GM19035 (cell line): ENCODE data around the gene HS3ST1.
"Not testable (repeated sequence)": the region's sequence is repeated elsewhere in the genome, so short reads cannot be mapped to it uniquely, and the experiment has no call there.

ENCODE experiments used
- ATAC-seq: cut with Tn5 transposase; IDR thresholded peaks from one replicate; pipeline ENCODE4 v1.9.1; 2021; ENCODE audit not compliant: unreplicated experiment

HS3ST1 gene

DNA sequence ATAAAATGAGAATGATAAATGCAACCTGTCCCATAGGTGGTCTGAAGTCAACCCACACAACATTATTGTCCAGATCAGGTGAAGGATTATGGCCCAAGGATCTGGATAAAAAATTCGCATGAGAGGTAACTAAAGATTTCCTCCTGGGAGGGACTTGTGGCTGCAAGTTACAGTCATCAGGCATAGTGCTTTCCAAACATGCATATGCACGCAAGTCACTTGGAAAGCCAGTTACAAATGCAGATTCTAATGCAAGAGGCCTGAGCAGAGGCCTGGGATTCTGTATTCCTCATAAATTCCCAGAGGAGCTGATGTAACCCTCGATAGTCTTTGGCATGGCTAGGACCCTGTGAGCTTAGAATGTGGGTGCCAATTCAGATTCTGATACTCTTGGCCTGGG, 21.1 kb downstream of the HS3ST1 start:
- ATAC-seq = no peak

DNA sequence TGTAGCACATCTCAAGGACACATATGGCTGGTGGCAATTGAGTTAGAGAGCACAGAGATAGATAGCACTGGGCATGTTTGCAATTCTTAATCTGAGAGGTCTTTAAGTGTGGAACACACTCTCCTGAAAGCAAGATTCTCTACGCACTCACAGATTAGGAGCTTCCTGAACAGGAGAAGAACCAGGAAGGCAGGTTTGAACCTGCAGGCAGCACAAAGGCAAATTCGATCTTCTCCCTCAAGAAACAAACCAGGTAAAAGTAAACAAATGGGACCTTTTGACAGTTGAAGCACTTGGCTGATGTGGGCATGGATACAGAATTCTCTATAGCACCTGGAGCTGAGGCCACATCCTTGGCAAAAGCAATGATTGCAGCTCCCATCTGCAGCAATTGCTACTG, 24.3 kb downstream of the HS3ST1 start:
- no peak for ATAC-seq

DNA sequence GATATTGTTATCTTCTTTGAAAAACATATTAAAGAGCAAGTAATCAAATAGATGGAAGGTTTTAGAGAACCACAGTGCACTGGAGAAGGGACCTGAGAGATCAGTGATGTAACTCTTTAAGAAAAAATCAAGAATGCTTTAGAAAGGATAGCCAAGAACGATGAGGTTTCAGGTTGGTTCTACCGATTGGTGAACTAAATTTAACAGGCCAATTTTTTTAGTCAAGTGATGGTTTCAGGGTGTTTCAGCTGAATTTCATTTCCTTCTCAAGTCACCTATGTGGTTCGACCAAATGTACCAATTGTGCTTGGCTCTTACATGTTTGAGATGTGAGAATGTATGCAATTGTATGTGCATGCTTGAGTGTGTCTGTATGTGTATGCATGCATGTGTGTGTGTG, 26.5 kb downstream of the HS3ST1 start:
- peak; percentile 44 for ATAC-seq

DNA sequence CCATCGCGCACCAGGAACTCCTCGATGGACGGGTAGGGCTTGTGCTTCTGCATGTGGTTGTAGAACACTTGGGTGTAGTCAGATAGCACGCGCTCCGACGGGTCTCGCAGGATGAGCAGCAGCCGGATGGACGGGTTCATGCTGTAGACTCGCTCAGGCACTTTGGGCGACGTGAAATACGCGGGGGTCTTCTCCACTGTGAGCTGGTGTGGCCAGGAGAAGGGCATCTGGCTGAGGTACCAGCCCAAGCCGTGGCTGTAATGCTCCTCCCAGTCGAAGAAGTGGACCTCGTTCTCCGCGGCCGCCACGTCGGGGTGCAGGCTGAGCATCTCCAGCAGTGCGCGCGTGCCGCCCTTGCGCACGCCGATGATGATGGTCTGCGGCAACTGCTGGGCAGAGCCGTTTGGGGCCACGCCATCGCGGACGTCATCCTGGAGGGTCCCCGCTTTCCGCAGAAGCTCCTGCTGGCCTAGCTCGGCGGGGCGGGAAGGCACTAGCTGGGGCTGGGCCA, 29.2 kb downstream of the HS3ST1 start:
- no peak for ATAC-seq

DNA sequence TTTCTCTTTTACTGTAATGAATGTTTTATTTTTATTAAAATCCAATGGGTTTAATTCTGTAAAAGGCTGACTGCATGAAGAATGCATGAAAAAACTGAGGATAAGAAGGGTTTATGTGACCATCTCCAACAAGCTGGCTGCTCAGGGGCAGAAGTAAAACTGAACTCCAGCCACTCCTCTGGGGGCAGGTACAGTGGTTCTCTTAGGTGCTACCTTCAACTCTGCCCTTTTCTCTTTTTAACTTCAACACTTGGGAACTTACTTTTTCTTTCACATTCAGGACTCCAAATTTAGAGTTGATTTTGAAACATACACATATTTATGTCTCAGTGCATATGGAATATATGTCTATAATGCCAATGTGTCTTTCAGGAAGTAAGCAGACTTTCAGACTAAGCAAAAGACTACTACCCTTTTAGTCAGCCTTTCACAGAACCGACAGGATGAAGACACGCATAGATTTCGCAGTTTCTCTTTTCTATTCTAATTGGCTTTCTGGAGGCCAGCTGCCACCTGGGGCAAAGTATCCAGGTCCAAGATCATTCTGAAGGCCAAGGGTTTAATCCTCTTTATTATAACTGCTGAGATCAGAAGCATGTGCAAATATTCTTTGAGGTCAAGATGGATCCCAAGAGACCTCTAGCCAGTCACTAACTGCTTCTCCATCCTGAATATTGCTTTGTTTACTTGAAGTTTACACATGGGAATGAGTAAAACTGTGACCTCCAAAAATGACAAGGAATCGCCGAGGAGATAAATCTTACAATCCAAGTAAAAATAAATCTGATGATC, 30.7 kb downstream of the HS3ST1 start:
- peak; percentile 70 for ATAC-seq

DNA sequence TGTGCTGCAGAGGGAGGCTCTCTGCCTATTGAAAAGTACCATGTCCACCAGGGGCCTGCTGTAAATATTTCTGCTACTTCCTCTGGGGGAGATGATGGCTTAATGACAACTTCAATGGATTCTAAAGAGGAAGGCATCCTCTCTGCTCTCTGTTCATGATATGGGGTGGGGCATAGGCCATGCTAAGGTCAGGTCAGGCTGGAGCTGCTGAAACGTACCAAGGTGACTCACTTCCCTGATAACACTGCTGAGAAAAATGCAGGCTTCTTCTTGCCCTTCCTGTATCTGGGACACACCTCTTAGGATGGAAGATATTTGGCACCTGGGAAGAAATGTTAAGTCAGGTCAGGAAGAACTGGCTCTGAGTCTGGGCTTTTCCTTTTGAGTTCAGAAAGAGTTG, 31.5 kb downstream of the HS3ST1 start:
- ATAC-seq = no peak

DNA sequence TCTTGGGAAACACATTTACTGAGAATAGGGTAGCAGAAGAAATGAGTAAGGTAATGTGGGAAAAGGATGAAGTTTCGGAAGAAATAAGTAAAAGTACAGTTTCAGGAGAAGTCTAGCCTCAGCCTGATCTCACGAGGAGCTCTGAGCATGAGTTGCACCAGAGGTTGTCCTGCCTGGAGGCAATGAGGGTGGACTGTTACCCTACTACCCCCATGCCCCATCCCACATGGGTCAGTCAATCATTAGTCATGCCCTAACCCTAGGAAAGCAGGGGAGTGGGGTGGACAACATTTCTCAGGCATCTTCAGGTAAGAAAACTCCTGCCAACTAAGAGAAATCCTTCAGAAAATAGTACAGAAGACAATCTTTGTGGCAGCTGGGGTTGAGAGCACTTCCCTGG, 35.1 kb downstream of the HS3ST1 start:
- no peak for ATAC-seq

DNA sequence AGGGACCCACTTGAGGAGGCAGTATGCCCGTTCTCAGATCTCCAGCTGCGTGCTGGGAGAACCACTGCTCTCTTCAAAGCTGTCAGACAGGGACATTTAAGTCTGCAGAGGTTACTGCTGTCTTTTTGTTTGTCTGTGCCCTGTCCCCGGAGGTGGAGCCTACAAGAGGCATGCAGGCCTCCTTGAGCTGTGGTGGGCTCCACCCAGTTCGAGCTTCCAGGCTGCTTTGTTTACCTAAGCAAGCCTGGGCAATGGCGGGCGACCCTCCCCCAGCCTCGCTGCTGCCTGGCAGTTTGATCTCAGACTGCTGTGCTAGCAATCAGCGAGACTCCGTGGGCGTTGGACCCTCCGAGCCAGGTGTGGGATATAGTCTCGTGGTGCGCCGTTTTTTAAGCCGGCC, 44.6 kb downstream of the HS3ST1 start:
- ATAC-seq = not testable (repeated sequence)

DNA sequence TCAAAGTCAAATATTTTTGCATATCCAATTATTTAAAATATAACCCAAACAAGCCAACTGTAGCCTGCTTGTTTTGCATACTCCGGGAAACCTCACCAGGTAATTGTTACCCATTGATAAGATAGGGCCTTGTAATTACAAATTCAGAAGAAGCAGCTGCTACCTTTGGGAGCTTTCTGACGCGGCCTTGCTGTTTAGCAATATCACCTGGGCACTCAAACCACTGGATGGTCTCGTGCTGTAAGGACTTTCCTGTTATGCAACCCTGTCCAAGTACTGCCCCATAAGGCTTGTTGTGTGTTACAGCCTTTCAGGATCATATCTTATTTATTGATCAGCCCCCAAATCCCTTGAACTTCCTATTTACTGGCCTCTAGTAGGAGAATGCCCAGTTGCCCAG, 52.1 kb downstream of the HS3ST1 start:
- no peak for ATAC-seq

DNA sequence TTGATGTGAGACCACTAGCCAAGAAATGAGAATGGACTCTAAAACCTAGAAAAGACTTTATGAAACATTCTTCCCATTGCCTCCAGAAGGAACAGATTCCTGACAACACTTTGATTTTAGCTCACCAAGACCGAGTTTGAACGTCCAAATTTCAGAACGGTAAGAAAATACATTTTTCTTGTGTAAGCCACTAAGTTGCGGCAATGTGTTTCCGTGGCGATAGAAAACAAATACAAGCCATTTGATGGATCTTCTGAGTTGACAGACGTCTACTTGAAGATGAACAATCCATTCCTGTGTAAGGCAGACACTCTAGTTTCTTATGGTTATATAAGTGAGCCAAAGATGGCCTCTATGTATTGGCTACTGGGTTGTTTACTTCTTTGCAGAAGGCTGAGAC, 52.5 kb downstream of the HS3ST1 start:
- no peak for ATAC-seq

DNA sequence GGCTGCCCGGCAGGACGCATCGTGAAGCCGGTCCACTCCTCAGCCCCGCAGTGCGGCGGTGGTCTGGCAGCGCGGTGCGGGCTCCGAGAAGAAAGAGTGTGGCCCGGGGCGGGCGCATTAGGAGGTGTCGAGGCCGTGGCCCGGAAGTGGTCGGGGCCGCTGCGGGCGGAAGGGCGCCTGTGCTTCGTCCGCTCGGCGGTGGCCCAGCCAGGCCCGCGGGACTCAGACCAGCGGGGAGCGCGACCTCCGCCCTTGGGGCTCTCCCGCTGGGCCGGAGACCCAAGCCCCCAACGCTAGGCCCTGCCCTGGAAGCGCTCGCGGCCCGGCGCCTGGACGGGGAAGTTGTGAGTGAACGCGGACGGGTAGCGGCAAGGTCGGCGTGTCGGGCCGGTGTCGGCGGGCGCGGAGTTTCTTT, 60.0 kb downstream of the HS3ST1 start:
- ATAC-seq = no peak

DNA sequence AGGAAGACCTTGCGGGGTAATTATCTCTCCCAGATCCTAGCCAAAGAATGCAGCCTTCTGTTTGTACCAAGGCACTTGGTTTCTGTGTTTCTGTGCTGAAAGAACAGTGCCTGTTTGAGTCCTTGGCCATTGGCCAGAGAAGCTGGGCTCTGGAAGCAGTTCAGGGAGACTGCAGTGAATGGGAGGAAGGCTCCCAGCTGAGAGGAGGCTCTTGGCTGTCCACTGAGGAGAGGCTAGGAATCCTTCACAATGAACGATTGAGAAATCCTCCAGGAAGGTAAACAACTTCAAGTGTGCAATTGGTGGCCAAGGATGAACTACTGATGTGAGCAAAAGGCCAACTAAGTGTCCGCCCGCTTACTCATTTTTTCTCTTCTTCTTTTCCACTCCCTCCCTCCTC, 61.3 kb downstream of the HS3ST1 start:
- ATAC-seq = no peak

DNA sequence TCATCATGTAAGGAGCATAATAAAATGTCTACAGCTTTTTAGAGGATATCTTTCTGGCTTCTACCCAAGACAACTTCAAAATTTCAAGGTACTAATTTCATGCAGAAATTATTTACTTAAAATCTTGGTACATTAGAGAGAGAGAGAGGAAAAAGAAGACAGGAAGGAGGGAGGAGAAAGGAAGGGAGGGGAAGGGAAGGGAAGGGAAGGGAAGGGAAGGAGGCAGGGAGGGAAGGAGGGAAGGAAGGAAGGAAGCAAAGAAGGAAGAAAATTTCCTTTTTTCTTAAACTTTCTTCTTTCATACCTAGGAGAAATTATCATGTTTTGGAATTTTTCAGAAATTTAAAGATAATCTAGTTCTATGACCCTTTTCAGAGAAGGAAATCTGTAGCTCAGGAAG, 61.8 kb downstream of the HS3ST1 start:
- no peak for ATAC-seq

DNA sequence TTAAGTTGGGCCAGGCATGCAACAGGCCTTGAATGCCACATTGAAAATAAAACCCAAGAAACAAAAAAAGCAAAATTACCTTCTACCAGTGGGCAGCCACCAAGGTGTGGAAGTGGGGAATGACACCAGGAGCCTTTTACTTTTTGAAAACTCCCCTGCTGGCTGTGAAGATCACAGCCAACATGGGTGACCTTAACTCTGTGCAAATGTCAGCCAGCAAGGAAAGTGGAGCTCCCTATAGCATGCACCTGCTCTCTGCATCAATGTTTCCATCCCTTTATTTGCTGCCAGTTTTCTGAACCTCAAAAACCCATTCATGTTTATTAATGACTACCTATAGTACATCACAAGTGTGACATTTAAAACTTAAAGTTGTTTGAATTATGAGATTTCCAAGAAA, 63.7 kb downstream of the HS3ST1 start:
- ATAC-seq = no peak

DNA sequence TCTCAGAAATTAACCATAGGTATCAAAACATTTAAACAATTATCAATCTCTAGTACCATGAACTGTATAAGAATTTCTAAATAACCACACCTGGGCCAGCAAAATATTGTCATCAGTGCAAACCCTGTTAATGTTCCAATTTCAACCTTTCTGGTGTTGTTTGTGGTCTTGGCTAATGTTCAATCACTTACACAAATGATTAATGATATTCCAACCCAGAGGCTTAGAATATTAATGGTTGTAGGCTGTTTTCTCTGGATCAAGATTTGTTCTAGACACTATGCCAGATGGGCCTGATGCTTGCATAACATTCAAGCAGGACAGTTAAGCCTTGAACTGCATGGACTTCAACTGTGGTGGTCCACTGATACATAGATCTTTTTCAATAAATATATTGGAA, 69.1 kb downstream of the HS3ST1 start:
- no peak for ATAC-seq

DNA sequence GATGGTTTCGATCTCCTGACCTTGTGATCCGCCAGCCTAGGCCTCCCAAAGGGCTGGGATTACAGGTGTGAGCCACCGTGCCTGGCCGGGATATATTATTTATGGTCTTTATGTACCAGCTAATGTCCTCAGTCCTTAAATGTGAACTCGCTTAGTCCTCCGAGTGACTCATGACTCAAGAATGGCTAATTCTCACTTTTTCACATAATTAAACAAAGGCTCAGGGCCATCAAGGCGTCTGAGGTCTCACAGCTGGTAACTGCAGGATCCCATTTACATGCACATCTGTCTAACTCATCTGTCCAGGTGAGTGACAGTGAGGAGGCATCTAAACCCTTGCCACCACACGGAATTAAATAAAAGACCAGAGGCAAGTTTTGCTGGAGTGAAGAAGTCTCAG, 73.5 kb downstream of the HS3ST1 start:
- no peak for ATAC-seq

DNA sequence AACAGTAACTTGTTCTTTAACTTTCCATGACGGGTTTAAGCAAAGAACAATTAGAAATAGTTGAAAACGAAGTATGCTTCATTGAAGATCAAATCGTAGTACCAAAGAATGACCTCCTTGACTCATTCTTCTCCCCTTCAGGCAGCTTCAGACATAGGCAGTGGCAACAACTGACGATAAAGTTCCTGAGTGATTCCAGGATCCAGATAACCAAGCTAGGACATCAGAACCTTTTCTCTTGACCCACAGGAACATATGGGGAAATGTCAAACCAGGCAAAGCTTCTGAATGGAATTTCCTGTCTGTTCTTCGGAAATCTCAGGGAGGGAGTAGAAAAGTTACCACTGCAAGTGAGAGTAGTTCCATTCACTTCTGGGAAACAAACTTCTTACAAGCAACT, 74.2 kb downstream of the HS3ST1 start:
- no peak for ATAC-seq

DNA sequence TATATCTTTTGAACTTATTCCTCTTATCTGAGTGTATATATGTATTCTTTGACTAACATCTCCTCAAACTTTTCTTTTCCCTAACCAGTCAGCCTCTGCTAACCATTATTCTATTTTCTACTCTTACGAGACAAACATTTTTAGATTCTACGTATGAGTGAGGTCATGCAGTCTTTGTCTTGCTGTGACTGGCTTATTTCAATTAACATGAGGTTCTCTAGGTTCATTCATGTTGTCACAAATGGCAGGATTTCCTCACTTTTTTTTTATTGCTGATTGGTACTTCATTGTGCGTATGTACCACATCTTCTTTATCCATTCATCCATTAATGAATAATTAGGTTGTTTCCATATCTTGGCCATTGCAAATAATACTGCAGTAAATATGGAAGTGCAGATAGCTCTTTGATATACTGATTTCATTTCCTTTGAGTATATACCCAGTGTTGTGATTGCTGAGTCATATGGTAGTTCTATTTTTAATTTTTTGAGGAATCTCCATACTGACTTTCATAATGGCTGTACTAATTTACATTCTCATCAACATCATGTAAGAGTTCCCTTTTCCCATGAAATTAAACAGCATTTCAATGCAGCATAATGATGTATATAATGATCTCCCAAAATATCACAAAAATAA, 80.1 kb downstream of the HS3ST1 start:
- no peak for ATAC-seq

DNA sequence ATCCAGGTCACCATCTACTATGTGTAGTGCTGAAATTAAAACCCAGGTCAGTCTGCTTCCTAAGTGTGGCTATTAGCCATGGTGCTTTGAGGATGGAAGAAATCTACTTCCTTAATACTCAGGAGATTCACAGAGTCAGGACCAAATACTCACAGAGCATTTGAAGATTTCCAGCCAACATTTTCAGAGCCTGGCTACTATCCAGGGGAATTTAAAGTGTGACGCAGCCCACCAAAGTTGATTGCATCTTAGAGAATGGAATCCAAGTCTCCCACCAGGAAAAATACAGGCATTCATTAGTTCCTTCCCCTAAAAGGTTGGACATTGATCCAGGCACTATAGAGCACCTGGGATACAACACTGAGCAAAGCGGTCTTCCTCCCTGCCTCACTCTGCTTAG, 83.8 kb downstream of the HS3ST1 start:
- ATAC-seq = no peak

DNA sequence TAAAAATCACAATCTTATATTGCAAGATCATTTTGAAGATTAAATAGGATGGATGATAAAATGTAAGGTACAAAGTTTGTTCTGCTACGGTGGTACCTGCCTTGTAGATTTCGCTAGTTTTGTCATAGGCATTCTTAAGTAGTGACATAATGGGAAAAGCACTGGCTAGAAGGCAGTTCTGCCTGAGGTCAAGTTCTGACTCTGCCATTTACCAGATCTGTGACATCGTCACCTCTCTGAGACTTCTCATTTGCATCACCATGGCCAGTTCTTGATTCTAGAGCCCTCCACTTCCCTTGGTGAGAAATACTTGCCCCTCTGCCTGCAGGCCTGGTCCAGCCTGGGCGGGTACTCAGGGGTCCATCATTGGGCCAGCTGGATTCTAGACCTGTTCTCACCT, 85.2 kb downstream of the HS3ST1 start:
- no peak for ATAC-seq
